HEK293T (cell line): ENCODE results near the gene CMKLR1.

Source experiments
- BHLHE40 ChIP-seq: fragments of 450-650 bp; IDR thresholded peaks from 2 replicates; pipeline ENCODE4 v1.6.1; 2016; ENCODE audit warnings: mild to moderate bottlenecking, moderate library complexity, borderline replicate concordance
- FOXK2 ChIP-seq: fragments of 450-650 bp; IDR thresholded peaks from 2 replicates; pipeline ENCODE4 v1.6.1; 2016; ENCODE audit warnings: mild to moderate bottlenecking
- FOXM1 ChIP-seq: fragments of 450-650 bp; IDR thresholded peaks from 2 replicates; pipeline ENCODE4 v1.6.1; 2017; ENCODE audit warnings: mild to moderate bottlenecking, borderline replicate concordance
- HDGF ChIP-seq: fragments of 450-650 bp; IDR thresholded peaks from 2 replicates; pipeline ENCODE4 v1.6.1; 2017; ENCODE audit warnings: antibody characterized with exemption, borderline replicate concordance
- LEF1 ChIP-seq: fragments of 450-650 bp; IDR thresholded peaks from 2 replicates; pipeline ENCODE4 v1.6.1; 2017; ENCODE audit warnings: mild to moderate bottlenecking, borderline replicate concordance
- NFRKB ChIP-seq: fragments of 450-650 bp; IDR thresholded peaks from 2 replicates; pipeline ENCODE4 v1.6.1; 2016; ENCODE audit warnings: mild to moderate bottlenecking, moderate library complexity
- SP1 ChIP-seq: fragments of 450-650 bp; IDR thresholded peaks from 2 replicates; pipeline ENCODE4 v1.6.1; 2017
- TARDBP ChIP-seq: fragments of 450-650 bp; IDR thresholded peaks from 2 replicates; pipeline ENCODE4 v1.6.1; 2016
- TF ChIP-seq, protein P1 (sequence below): fragments of 450-650 bp; IDR thresholded peaks from 2 replicates; pipeline ENCODE4 v1.6.1; 2016

GRCh38 chr12:108253540-108253939, 85.6 kb downstream of the CMKLR1 start:
- TF ChIP-seq TARDBP (no peak), NFRKB (no peak), BHLHE40 (no peak), SP1 (no peak), FOXK2 (no peak), HDGF (no peak), LEF1 (no peak), FOXM1 (no peak)
- TF ChIP-seq, protein P1, sequence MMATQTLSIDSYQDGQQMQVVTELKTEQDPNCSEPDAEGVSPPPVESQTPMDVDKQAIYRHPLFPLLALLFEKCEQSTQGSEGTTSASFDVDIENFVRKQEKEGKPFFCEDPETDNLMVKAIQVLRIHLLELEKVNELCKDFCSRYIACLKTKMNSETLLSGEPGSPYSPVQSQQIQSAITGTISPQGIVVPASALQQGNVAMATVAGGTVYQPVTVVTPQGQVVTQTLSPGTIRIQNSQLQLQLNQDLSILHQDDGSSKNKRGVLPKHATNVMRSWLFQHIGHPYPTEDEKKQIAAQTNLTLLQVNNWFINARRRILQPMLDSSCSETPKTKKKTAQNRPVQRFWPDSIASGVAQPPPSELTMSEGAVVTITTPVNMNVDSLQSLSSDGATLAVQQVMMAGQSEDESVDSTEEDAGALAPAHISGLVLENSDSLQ = no peak
